ENCODE results near the gene UGCG.
"Not testable (repeated sequence)": the region's sequence is repeated elsewhere in the genome, so short reads cannot be mapped to it uniquely, and the experiment has no call there.

UGCG gene

GRCh38 chr9:111917980-111918379 is 21.4 kb downstream of the UGCG start:
- no peak overlapping the region for H3K4me3 ChIP-seq (ENCODE audit: low read depth, low read length)

- no peak overlapping the region for H3K4me3 ChIP-seq (ENCODE audit: low read depth, low read length)
These were observed 23.3 kb downstream of the UGCG start for GRCh38 chr9:111919875-111920274.

- no peak overlapping the region for H3K4me3 ChIP-seq (ENCODE audit: low read depth, low read length)
These were observed 23.9 kb downstream of the UGCG start for GRCh38 chr9:111920531-111920930.

- no peak overlapping the region for H3K4me3 ChIP-seq (ENCODE audit: low read depth, low read length)
These were observed 25.9 kb downstream of the UGCG start for GRCh38 chr9:111922324-111923013.

GRCh38 chr9:111924281-111924680 is 27.7 kb downstream of the UGCG start:
- H3K4me3 ChIP-seq (ENCODE audit: low read depth, low read length): no peak overlapping the region

- H3K4me3 ChIP-seq (ENCODE audit: low read depth, low read length): no peak overlapping the region
These were observed 28.6 kb downstream of the UGCG start for GRCh38 chr9:111925017-111925770.

- H3K4me3 ChIP-seq (ENCODE audit: low read depth, low read length): no peak overlapping the region
These were observed 29.2 kb downstream of the UGCG start for GRCh38 chr9:111925784-111926183.

- H3K4me3 ChIP-seq (ENCODE audit: low read depth, low read length): no peak overlapping the region
These were observed 29.8 kb downstream of the UGCG start for GRCh38 chr9:111926421-111926875.

GRCh38 chr9:111928359-111928720 is 31.7 kb downstream of the UGCG start:
- no peak overlapping the region for H3K4me3 ChIP-seq (ENCODE audit: low read depth, low read length)

- no peak overlapping the region for H3K4me3 ChIP-seq (ENCODE audit: low read depth, low read length)
These were observed 38.1 kb downstream of the UGCG start for GRCh38 chr9:111934747-111935146.

- H3K4me3 ChIP-seq (ENCODE audit: low read depth, low read length): no peak overlapping the region
These were observed 39.8 kb downstream of the UGCG start for GRCh38 chr9:111936391-111936790.

GRCh38 chr9:111937301-111937700 is 40.7 kb downstream of the UGCG start:
- H3K4me3 ChIP-seq (ENCODE audit: low read depth, low read length): no peak overlapping the region

- H3K4me3 ChIP-seq (ENCODE audit: low read depth, low read length): no peak overlapping the region
These were observed 41.3 kb downstream of the UGCG start for GRCh38 chr9:111937781-111938426.

- H3K4me3 ChIP-seq (ENCODE audit: low read depth, low read length): no peak overlapping the region
These were observed 41.8 kb downstream of the UGCG start for GRCh38 chr9:111938427-111938800.

- no peak overlapping the region for H3K4me3 ChIP-seq (ENCODE audit: low read depth, low read length)
These were observed 42.7 kb downstream of the UGCG start for GRCh38 chr9:111939322-111939721.

GRCh38 chr9:111940697-111941096 is 44.1 kb downstream of the UGCG start:
- H3K4me3 ChIP-seq (ENCODE audit: low read depth, low read length): no peak overlapping the region

- H3K4me3 ChIP-seq (ENCODE audit: low read depth, low read length): no peak overlapping the region
These were observed 46.6 kb downstream of the UGCG start for GRCh38 chr9:111943200-111943599.

GRCh38 chr9:111943746-111944145 is 47.1 kb downstream of the UGCG start:
- H3K4me3 ChIP-seq (ENCODE audit: low read depth, low read length): no peak overlapping the region

- H3K4me3 ChIP-seq (ENCODE audit: low read depth, low read length): no peak overlapping the region
These were observed 47.7 kb downstream of the UGCG start for GRCh38 chr9:111944241-111944866.

- no peak overlapping the region for H3K4me3 ChIP-seq (ENCODE audit: low read depth, low read length)
These were observed 48.6 kb downstream of the UGCG start for GRCh38 chr9:111945216-111945615.

GRCh38 chr9:111948109-111948508 is 51.5 kb downstream of the UGCG start:
- H3K4me3 ChIP-seq (ENCODE audit: low read depth, low read length): not testable (repeated sequence)

- no peak overlapping the region for H3K4me3 ChIP-seq (ENCODE audit: low read depth, low read length)
These were observed 52.3 kb downstream of the UGCG start for GRCh38 chr9:111948951-111949350.
